ENCODE data around the gene PSMA1.

DNA sequence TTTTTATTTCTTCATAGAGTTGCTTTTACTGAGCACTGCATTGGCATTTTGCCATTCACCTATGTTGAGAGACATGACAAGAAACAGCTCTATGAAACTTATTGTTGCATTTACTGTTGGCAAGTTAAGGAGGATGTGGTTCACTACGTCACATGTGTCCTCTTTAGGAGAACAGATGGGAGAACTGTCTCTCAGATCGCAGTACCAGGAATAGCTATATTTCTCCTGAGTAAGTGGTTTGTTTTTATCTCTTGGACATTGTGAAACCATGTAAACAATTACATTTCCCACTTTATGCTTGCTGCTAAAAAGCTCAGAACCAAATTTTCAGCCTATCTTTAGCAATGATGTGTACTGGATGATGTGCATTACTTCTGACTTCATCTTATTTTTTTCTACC lies 34.8 kb upstream of the PSMA1 start:
- TF ChIP-seq JUN (IDR thresholded peaks at IDR 0.05) (no peak), CHD4 (IDR thresholded peaks at IDR 0.05; ENCODE audit: borderline replicate concordance) (no peak), KDM1A (IDR thresholded peaks at IDR 0.05; ENCODE audit: low read depth) (no peak), ZSCAN20 (CRISPR knock-in tag; IDR thresholded peaks at IDR 0.05) (no peak), POLR2A (IDR thresholded peaks at IDR 0.05; ENCODE audit: low read length) (no peak)
- TF ChIP-seq, protein P1, sequence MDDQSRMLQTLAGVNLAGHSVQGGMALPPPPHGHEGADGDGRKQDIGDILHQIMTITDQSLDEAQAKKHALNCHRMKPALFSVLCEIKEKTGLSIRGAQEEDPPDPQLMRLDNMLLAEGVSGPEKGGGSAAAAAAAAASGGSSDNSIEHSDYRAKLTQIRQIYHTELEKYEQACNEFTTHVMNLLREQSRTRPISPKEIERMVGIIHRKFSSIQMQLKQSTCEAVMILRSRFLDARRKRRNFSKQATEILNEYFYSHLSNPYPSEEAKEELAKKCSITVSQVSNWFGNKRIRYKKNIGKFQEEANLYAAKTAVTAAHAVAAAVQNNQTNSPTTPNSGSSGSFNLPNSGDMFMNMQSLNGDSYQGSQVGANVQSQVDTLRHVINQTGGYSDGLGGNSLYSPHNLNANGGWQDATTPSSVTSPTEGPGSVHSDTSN (IDR thresholded peaks at IDR 0.05) = no peak
- TF ChIP-seq, protein P2, sequence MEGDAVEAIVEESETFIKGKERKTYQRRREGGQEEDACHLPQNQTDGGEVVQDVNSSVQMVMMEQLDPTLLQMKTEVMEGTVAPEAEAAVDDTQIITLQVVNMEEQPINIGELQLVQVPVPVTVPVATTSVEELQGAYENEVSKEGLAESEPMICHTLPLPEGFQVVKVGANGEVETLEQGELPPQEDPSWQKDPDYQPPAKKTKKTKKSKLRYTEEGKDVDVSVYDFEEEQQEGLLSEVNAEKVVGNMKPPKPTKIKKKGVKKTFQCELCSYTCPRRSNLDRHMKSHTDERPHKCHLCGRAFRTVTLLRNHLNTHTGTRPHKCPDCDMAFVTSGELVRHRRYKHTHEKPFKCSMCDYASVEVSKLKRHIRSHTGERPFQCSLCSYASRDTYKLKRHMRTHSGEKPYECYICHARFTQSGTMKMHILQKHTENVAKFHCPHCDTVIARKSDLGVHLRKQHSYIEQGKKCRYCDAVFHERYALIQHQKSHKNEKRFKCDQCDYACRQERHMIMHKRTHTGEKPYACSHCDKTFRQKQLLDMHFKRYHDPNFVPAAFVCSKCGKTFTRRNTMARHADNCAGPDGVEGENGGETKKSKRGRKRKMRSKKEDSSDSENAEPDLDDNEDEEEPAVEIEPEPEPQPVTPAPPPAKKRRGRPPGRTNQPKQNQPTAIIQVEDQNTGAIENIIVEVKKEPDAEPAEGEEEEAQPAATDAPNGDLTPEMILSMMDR (IDR thresholded peaks at IDR 0.05) = no peak
- TF ChIP-seq, protein P3, sequence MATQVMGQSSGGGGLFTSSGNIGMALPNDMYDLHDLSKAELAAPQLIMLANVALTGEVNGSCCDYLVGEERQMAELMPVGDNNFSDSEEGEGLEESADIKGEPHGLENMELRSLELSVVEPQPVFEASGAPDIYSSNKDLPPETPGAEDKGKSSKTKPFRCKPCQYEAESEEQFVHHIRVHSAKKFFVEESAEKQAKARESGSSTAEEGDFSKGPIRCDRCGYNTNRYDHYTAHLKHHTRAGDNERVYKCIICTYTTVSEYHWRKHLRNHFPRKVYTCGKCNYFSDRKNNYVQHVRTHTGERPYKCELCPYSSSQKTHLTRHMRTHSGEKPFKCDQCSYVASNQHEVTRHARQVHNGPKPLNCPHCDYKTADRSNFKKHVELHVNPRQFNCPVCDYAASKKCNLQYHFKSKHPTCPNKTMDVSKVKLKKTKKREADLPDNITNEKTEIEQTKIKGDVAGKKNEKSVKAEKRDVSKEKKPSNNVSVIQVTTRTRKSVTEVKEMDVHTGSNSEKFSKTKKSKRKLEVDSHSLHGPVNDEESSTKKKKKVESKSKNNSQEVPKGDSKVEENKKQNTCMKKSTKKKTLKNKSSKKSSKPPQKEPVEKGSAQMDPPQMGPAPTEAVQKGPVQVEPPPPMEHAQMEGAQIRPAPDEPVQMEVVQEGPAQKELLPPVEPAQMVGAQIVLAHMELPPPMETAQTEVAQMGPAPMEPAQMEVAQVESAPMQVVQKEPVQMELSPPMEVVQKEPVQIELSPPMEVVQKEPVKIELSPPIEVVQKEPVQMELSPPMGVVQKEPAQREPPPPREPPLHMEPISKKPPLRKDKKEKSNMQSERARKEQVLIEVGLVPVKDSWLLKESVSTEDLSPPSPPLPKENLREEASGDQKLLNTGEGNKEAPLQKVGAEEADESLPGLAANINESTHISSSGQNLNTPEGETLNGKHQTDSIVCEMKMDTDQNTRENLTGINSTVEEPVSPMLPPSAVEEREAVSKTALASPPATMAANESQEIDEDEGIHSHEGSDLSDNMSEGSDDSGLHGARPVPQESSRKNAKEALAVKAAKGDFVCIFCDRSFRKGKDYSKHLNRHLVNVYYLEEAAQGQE (IDR thresholded peaks at IDR 0.05) = no peak

All from A549 (cell line).